IMR-90 (cell line): Measurements from ENCODE around the gene MAP2K2. TPM values are rescaled to one million over a fixed set of nuclear protein-coding genes. Genes with fewer than 3 reads are reported as not detected.

Experiments
- ATAC-seq: fragments of 200-7000 bp; cut with Tn5 transposase; 2 replicates; pipeline ENCODE4 v1.9.1; 2020; ENCODE audit warnings: low read depth, mild to moderate bottlenecking, moderate library complexity
- BruUV-seq: library from RNA; stranded (reverse); fragments of 400-500 nt; replicated peaks from 2 replicates; lab custom pipeline; 2021; lab: Mats Ljungman, UMichigan
- CTCF ChIA-PET: fragments of 300-600 bp; formaldehyde crosslinking; extraction: SDS; loops from one replicate; lab custom pipeline; 2021; ENCODE audit warnings: antibody characterized with exemption; lab: Yijun Ruan, JAX
- POLR2A ChIA-PET: fragments of 300-600 bp; sonication (Branson Sonifier 250); formaldehyde crosslinking; loops from one replicate; lab custom pipeline; 2022; ENCODE audit warnings: antibody characterized with exemption; ENCODE audit not compliant: unreplicated experiment; lab: Charles Lee
- DNase-seq: peaks from one replicate; pipeline ENCODE4 v3.0.0; 2013
- H2AFZ ChIP-seq: replicated peaks from 2 replicates; pipeline ENCODE3; 2013; ENCODE audit warnings: low read length, mild to moderate bottlenecking; ENCODE audit not compliant: poor library complexity
- H2AK5ac ChIP-seq: 2 replicates; pipeline ENCODE4 v1.6.1; 2013; ENCODE audit warnings: low read depth, low read length, inconsistent platforms
- H2AK9ac ChIP-seq: replicated peaks from 2 replicates; pipeline ENCODE3; 2013; ENCODE audit warnings: mild to moderate bottlenecking, low read depth, low read length, moderate library complexity; ENCODE audit not compliant: poor library complexity
- H2BK120ac ChIP-seq: 2 replicates; pipeline ENCODE4 v1.6.1; 2013; ENCODE audit warnings: low read depth, low read length, inconsistent platforms
- H2BK15ac ChIP-seq: 3 replicates; pipeline ENCODE4 v1.6.1; 2013; ENCODE audit warnings: low read depth, low read length, inconsistent platforms
- H2BK20ac ChIP-seq: 2 replicates; pipeline ENCODE4 v1.6.1; 2013; ENCODE audit warnings: low read depth, mild to moderate bottlenecking, inconsistent platforms, low read length, moderate library complexity
- H2BK5ac ChIP-seq: 2 replicates; pipeline ENCODE4 v1.6.1; 2013; ENCODE audit warnings: mild to moderate bottlenecking, low read depth, low read length, inconsistent platforms; ENCODE audit not compliant: poor library complexity, severe bottlenecking
- H3K14ac ChIP-seq: replicated peaks from 2 replicates; pipeline ENCODE4 v1.6.1; 2013; ENCODE audit warnings: low read depth, low read length, inconsistent platforms
- H3K18ac ChIP-seq: 2 replicates; pipeline ENCODE4 v1.6.1; 2013; ENCODE audit warnings: low read depth, low read length, control low read depth
- H3K23ac ChIP-seq: 2 replicates; pipeline ENCODE4 v1.6.1; 2013; ENCODE audit warnings: low read depth, low read length, inconsistent platforms
- H3K27ac ChIP-seq: 2 replicates; pipeline ENCODE4 v1.5.1; 2013; ENCODE audit warnings: mild to moderate bottlenecking, control low read depth, low read length; ENCODE audit not compliant: insufficient read depth
- H3K27me3 ChIP-seq: 2 replicates; pipeline ENCODE4 v1.6.1; 2013; ENCODE audit warnings: low read length; ENCODE audit not compliant: control insufficient read depth, insufficient read depth
- H3K36me3 ChIP-seq: 2 replicates; pipeline ENCODE4 v1.6.1; 2013; ENCODE audit warnings: low read length, mixed read lengths; ENCODE audit not compliant: control insufficient read depth, insufficient read depth
- H3K4ac ChIP-seq: 2 replicates; pipeline ENCODE4 v1.6.1; 2013; ENCODE audit warnings: low read depth, low read length, inconsistent platforms
- H3K4me1 ChIP-seq: 2 replicates; pipeline ENCODE4 v1.6.1; 2013; ENCODE audit warnings: low read length, mixed read lengths; ENCODE audit not compliant: control insufficient read depth, insufficient read depth
- H3K4me2 ChIP-seq: 2 replicates; pipeline ENCODE4 v1.6.1; 2013; ENCODE audit warnings: low read depth, mild to moderate bottlenecking, control low read depth, low read length, moderate library complexity
- H3K4me3 ChIP-seq: 2 replicates; pipeline ENCODE4 v1.5.1; 2013; ENCODE audit warnings: low read depth, mild to moderate bottlenecking, control low read depth, low read length, moderate library complexity; ENCODE audit not compliant: insufficient read depth
- H3K56ac ChIP-seq: 2 replicates; pipeline ENCODE4 v1.6.1; 2013; ENCODE audit warnings: low read length, inconsistent platforms; ENCODE audit not compliant: insufficient read depth; ENCODE audit errors: extremely low read depth
- H3K79me1 ChIP-seq, 2 experiments: 2 replicates each; pipeline ENCODE4 v1.6.1; 2013; ENCODE audit warnings: low read length in 2 of 2, inconsistent platforms in 1 of 2, low read depth in 1 of 2
- H3K9ac ChIP-seq: 2 replicates; pipeline ENCODE4 v1.6.1; 2013; ENCODE audit warnings: low read depth, low read length, control low read depth
- H3K9me1 ChIP-seq: 2 replicates; pipeline ENCODE4 v1.6.1; 2013; ENCODE audit warnings: low read length, inconsistent platforms; ENCODE audit not compliant: insufficient read depth
- H3K9me3 ChIP-seq: 2 replicates; pipeline ENCODE4 v1.6.1; 2013; ENCODE audit warnings: low read length; ENCODE audit not compliant: control insufficient read depth, insufficient read depth
- H4K20me1 ChIP-seq: 2 replicates; pipeline ENCODE4 v1.6.1; 2013; ENCODE audit warnings: low read length, inconsistent platforms; ENCODE audit not compliant: insufficient read depth
- H4K5ac ChIP-seq: 2 replicates; pipeline ENCODE4 v1.6.1; 2013; ENCODE audit warnings: mild to moderate bottlenecking, low read depth, low read length, control low read depth
- H4K8ac ChIP-seq, 2 experiments: 2 replicates each; pipeline ENCODE4 v1.6.1; 2013; ENCODE audit warnings: low read depth in 2 of 2, low read length in 2 of 2, control low read depth in 1 of 2, inconsistent platforms in 1 of 2
- H4K91ac ChIP-seq: 2 replicates; pipeline ENCODE4 v1.6.1; 2013; ENCODE audit warnings: low read depth, low read length, inconsistent platforms; ENCODE audit not compliant: insufficient read depth
- BHLHE40 ChIP-seq: fragments of 150-350 bp; IDR thresholded peaks from 2 replicates; pipeline ENCODE4 v1.6.1; 2016; ENCODE audit warnings: mild to moderate bottlenecking, low read depth, low read length
- CEBPB ChIP-seq: IDR thresholded peaks from 2 replicates; pipeline ENCODE4 v1.6.1; 2012; ENCODE audit warnings: low read depth, low read length, improper control_type of control experiment
- CHD1 ChIP-seq: IDR thresholded peaks from 2 replicates; pipeline ENCODE4 v1.6.1; 2012; ENCODE audit warnings: low read depth, low read length, improper control_type of control experiment
- FOS ChIP-seq: fragments of 150-350 bp; IDR thresholded peaks from 2 replicates; pipeline ENCODE4 v1.6.1; 2016; ENCODE audit warnings: low read depth, low read length
- MAFK ChIP-seq: IDR thresholded peaks from 2 replicates; pipeline ENCODE4 v1.6.1; 2012; ENCODE audit warnings: low read depth, low read length, improper control_type of control experiment
- MAZ ChIP-seq: IDR thresholded peaks from 2 replicates; pipeline ENCODE4 v1.6.1; 2012; ENCODE audit warnings: low read depth, mild to moderate bottlenecking, low read length, improper control_type of control experiment, moderate library complexity, borderline replicate concordance
- MXI1 ChIP-seq: IDR thresholded peaks from 2 replicates; pipeline ENCODE4 v1.6.1; 2012; ENCODE audit warnings: low read depth, mild to moderate bottlenecking, low read length, moderate library complexity, borderline replicate concordance
- NFE2L2 ChIP-seq: fragments of 150-350 bp; IDR thresholded peaks from 2 replicates; pipeline ENCODE4 v1.6.1; 2016; ENCODE audit warnings: low read depth, mild to moderate bottlenecking, low read length
- RAD21 ChIP-seq: IDR thresholded peaks from 2 replicates; pipeline ENCODE4 v1.6.1; 2012; ENCODE audit warnings: low read length, improper control_type of control experiment
- RCOR1 ChIP-seq: IDR thresholded peaks from 2 replicates; pipeline ENCODE4 v1.6.1; 2012; ENCODE audit warnings: mild to moderate bottlenecking, low read length, improper control_type of control experiment; ENCODE audit not compliant: insufficient replicate concordance
- RFX5 ChIP-seq: IDR thresholded peaks from 2 replicates; pipeline ENCODE4 v1.8.0; 2012; ENCODE audit warnings: low read depth, mild to moderate bottlenecking, low read length, moderate library complexity
- SMC3 ChIP-seq: fragments of 150-350 bp; IDR thresholded peaks from 2 replicates; pipeline ENCODE4 v1.6.1; 2016; ENCODE audit warnings: low read depth, mild to moderate bottlenecking, antibody characterized with exemption, low read length, moderate library complexity
- WGBS, 2 experiments: methylation state at CpG; one replicate each; pipeline versions ENCODE4 v1.1.5 to v1.1.7; 2013; ENCODE audit warnings: missing lambda C conversion rate in 2 of 2; ENCODE audit not compliant: insufficient read length in 1 of 2; ENCODE audit errors: extremely low coverage in 2 of 2; 5-methylcytosine and 5-hydroxymethylcytosine counted together
- dilution Hi-C: fragments of 300-500 bp; cut with HindIII; formaldehyde crosslinking; loops from one replicate; pipeline ENCODE4 v1.14.3; 2018; ENCODE audit warnings: low sequenced_read_pairs; ENCODE audit not compliant: unreplicated experiment
- in situ Hi-C: fragments of 300-500 bp; cut with MboI; formaldehyde crosslinking; loops from 3 replicates; pipeline ENCODE4 v1.14.3; 2019; ENCODE audit warnings: low sequenced_read_pairs, inconsistent platforms, mixed read lengths
- intact Hi-C: fragments of 100-400 bp; cut with micrococcal nuclease; formaldehyde crosslinking; loops from 2 replicates; pipeline ENCODE4 v1.10.0; 2022
- polyA plus RNA-seq, 3 experiments: library from polyadenylated mRNA; depleted of rRNA; stranded (reverse); fragments of >200 nt; gene quantifications; 2 replicates each; pipeline ENCODE4 v1.2.3, GENCODE V29; 2012; ENCODE audit warnings: low replicate concordance in 1 of 3
- total RNA-seq: library from RNA; depleted of rRNA; stranded (reverse); fragments of >200 nt; gene quantifications from 2 replicates; pipeline ENCODE4 v1.2.3, GENCODE V29; 2012
- TF ChIP-seq, protein P1 (sequence below): conservative IDR thresholded peaks from 2 replicates; pipeline ENCODE4 v1.5.1; 2012; ENCODE audit warnings: mild to moderate bottlenecking, low read depth, low read length, improper control_type of control experiment
- TF ChIP-seq, protein P2 (sequence below): fragments of 150-350 bp; IDR thresholded peaks from 2 replicates; pipeline ENCODE4 v1.6.1; 2017; ENCODE audit warnings: mild to moderate bottlenecking, antibody characterized with exemption, low read length, low read depth

The MAP2K2 gene
- total and polyA plus RNA-seq, 2 of the 4 experiments (the other 2 are of a cell fraction): 115 to 151 TPM

- peaks cover 9% of the 10 kb centered on the region for H3K4me1 ChIP-seq
- no peaks in the 10 kb centered on the region for H3K9me3 ChIP-seq
- no TSS peak for BruUV-seq
- H3K27ac ChIP-seq: no peak overlapping the region
- peak overlapping the region; percentile 84 for H3K18ac ChIP-seq
- no peak overlapping the region; the same call in 1 of the 2 replicates for H4K91ac ChIP-seq
- H2BK15ac ChIP-seq: no peak overlapping the region
- intact Hi-C loops (no loop called here), in situ Hi-C loops (no loop called here), dilution Hi-C loops (no loop called here)
- peak overlapping the region in 1 of 2 experiments; percentile 84; a peak in 1 of 4 replicates for H4K8ac ChIP-seq
- no peak overlapping the region for H3K9ac ChIP-seq
- 0% methylated on average over 1 of the region's 7 CpGs; no CpG with 5 or more reads in 1 of the 2 experiments for WGBS, 2 experiments
- H2BK5ac ChIP-seq: no peak overlapping the region
- no peak overlapping the region for H3K4me2 ChIP-seq
- peak overlapping the region; percentile 99; the same call in 1 of the 2 replicates for H2AK5ac ChIP-seq
- peak overlapping the region; percentile 74; the same call in 1 of the 2 replicates for H4K5ac ChIP-seq
- ATAC-seq (peak; percentile 47), DNase-seq (peak; percentile 43)
- TF ChIP-seq NFE2L2: no peak
- no peak for TF ChIP-seq FOS
- no peak for TF ChIP-seq SMC3
- no peak for TF ChIP-seq CEBPB
- TF ChIP-seq CHD1: no peak
- TF ChIP-seq, protein P1, sequence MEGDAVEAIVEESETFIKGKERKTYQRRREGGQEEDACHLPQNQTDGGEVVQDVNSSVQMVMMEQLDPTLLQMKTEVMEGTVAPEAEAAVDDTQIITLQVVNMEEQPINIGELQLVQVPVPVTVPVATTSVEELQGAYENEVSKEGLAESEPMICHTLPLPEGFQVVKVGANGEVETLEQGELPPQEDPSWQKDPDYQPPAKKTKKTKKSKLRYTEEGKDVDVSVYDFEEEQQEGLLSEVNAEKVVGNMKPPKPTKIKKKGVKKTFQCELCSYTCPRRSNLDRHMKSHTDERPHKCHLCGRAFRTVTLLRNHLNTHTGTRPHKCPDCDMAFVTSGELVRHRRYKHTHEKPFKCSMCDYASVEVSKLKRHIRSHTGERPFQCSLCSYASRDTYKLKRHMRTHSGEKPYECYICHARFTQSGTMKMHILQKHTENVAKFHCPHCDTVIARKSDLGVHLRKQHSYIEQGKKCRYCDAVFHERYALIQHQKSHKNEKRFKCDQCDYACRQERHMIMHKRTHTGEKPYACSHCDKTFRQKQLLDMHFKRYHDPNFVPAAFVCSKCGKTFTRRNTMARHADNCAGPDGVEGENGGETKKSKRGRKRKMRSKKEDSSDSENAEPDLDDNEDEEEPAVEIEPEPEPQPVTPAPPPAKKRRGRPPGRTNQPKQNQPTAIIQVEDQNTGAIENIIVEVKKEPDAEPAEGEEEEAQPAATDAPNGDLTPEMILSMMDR: no peak
- TF ChIP-seq RCOR1: no peak
- TF ChIP-seq, protein P2, sequence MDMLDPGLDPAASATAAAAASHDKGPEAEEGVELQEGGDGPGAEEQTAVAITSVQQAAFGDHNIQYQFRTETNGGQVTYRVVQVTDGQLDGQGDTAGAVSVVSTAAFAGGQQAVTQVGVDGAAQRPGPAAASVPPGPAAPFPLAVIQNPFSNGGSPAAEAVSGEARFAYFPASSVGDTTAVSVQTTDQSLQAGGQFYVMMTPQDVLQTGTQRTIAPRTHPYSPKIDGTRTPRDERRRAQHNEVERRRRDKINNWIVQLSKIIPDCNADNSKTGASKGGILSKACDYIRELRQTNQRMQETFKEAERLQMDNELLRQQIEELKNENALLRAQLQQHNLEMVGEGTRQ: no peak
- no peak for TF ChIP-seq MXI1
- TF ChIP-seq RFX5: no peak
- TF ChIP-seq RAD21: no peak
- TF ChIP-seq MAZ: no peak
- TF ChIP-seq MAFK: no peak
- TF ChIP-seq BHLHE40: no peak
- H3K79me1 ChIP-seq: no peaks in the 10 kb centered on the region; a peak in 1 of 4 replicates
- H2BK120ac ChIP-seq: peak overlapping the region; percentile 64; the same call in 1 of the 2 replicates
- H2AFZ ChIP-seq: peak overlapping the region; percentile 66
- peak overlapping the region; percentile 89; the same call in 1 of the 2 replicates for H2BK20ac ChIP-seq
- H2AK9ac ChIP-seq: peak overlapping the region; percentile 89
- no peaks in the 10 kb centered on the region for H4K20me1 ChIP-seq
- H3K4ac ChIP-seq: peak overlapping the region; percentile 68
- no peaks in the 10 kb centered on the region; the same call in 1 of the 2 replicates for H3K27me3 ChIP-seq
- POLR2A ChIA-PET: no interaction called here
- H3K56ac ChIP-seq: no peak overlapping the region
- H3K4me3 ChIP-seq: no peak overlapping the region
- CTCF ChIA-PET: no interaction called here
- H3K9me1 ChIP-seq: no peaks in the 10 kb centered on the region
- H3K23ac ChIP-seq: 0 out of 2 replicates have a peak overlapping the region, but pooled peaks have one; percentile 3
- H3K36me3 ChIP-seq: no peaks in the 10 kb centered on the region
- H3K14ac ChIP-seq: peak overlapping the region; percentile 58; the same call in 1 of the 2 replicates
These were observed 20.8 kb upstream of the MAP2K2 start for GRCh38 chr19:4144666-4145249.
